Left cardiac atrium (tissue), 4 donors: ENCODE data around the gene FAM111B. TPM values are rescaled to one million over a fixed set of nuclear protein-coding genes. Genes with fewer than 3 reads are reported as not detected.
"Not testable (repeated sequence)": the region's sequence is repeated elsewhere in the genome, so short reads cannot be mapped to it uniquely, and the experiment has no call there.

ENCODE experiments used
- ATAC-seq, 2 donors: fragments of 200-7000 bp; cut with Tn5 transposase; one replicate each; pipeline ENCODE4 v1.9.1; 2020; ENCODE audit warnings: mild to moderate bottlenecking in 2 of 2, moderate library complexity in 2 of 2
- DNase-seq: peaks from one replicate; pipeline ENCODE4 v3.0.0-alpha.2; 2020
- intact Hi-C, 2 donors: fragments of 100-400 bp; cut with DNase I; formaldehyde crosslinking; loops; one replicate each; pipeline versions ENCODE4 v1.14.1 to v1.15.1; 2022 to 2023
- long read RNA-seq: library from polyadenylated mRNA; unstranded; transcript quantifications from one replicate; pipeline ENCODE4 v2.0.0, GENCODE V29; 2021
- total RNA-seq, 2 donors: library from RNA; stranded (reverse); fragmentation: NEBNext Ultra II Directional; extraction: Animal tissue kit (Norgen Biotek cat#: 25700); gene quantifications; one replicate each; pipeline ENCODE4 v1.2.1, GENCODE V29; 2021
- donor health status: DM: no; HTN: yes; CAD: no.
- donor health status: DM: no; HTN: yes; CAD: no; lungs with severe emphysema.
- donor health status: DM: yes; HTN: yes; CAD: no.
- donor health status: Dilated cardiomyopathy.

FAM111B gene, protein sequence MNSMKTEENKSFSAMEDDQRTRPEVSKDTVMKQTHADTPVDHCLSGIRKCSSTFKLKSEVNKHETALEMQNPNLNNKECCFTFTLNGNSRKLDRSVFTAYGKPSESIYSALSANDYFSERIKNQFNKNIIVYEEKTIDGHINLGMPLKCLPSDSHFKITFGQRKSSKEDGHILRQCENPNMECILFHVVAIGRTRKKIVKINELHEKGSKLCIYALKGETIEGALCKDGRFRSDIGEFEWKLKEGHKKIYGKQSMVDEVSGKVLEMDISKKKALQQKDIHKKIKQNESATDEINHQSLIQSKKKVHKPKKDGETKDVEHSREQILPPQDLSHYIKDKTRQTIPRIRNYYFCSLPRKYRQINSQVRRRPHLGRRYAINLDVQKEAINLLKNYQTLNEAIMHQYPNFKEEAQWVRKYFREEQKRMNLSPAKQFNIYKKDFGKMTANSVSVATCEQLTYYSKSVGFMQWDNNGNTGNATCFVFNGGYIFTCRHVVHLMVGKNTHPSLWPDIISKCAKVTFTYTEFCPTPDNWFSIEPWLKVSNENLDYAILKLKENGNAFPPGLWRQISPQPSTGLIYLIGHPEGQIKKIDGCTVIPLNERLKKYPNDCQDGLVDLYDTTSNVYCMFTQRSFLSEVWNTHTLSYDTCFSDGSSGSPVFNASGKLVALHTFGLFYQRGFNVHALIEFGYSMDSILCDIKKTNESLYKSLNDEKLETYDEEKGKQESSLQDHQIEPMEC
- 1 to 10 TPM in 1 of 2 donors, under 1 TPM in 1; 0.92 to 2.9 TPM for total RNA-seq
- long read RNA-seq = 0 reads

DNA sequence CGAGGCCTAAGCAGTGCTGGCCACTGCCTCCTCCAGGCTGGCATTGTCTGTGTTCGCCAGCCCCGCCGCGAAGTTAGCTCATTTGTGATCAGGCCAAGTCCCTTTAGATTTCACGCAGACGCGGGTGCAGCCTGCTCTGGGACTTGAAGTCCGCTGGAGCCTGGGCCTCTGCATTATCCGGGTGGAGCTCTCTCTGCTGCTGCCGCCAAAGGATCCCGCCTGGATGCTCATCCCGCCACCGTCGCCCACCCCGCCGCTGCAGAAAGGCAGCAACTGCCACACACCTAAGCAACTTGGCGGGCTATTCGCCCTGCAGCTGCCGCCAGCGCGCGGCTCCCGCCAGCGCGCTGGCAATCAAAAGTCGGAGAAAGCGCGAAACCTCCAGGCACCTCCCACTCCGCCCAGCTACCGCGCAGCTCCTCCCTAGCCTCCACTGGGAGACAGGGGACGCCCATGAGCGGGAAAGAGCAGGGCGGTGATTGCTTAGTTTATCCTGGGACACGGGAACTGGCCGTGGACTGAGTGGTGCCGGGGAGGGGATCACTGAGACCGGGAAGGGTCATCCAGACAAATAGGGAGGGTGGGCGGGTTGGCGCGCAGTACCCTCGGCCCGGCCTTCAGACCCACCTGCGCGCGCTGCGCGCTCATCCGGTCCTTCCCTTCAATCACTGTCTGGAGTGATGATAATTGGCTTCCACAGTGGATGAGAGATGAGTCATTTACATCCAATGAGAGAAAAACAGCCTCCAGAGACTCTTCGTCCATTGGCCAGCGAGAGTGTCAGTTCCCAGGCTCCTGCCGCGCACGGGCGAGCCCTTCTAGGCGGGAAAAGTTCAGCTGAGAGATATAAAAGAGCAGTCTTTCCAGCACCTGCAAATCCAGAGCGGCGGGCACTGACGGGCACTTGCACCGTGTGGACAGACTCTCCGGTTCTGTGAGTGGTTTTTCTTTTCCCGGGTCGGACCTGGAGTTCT is at the start of gene FAM111B:
Gene FAM111B (plus strand): TSS at position 875 of the 974 bp plus-strand sequence. CDS start 2,389 bp downstream, outside the sequence.
- peak; percentile 88 for DNase-seq
- ATAC-seq = peak; percentile 97 to 99
- intact Hi-C loops = no loop called here

GRCh38 chr11:59058120-59059033 is 48.7 kb upstream of the FAM111B start:
- DNase-seq = peak; percentile 60
- ATAC-seq = peak; percentile 87 to 95
- intact Hi-C loops = loop anchor here in 1 of 2 donors (5.0 kb wide), 1 partner anchor 101 kb away; no protein-coding TSS in a partner anchor

- DNase-seq, intact Hi-C loops, ATAC-seq: not testable (repeated sequence)
Observed at GRCh38 chr11:59060096-59060495, 46.9 kb upstream of the FAM111B start.

GRCh38 chr11:59062602-59063529 is 44.2 kb upstream of the FAM111B start:
- ATAC-seq = no peak

DNA sequence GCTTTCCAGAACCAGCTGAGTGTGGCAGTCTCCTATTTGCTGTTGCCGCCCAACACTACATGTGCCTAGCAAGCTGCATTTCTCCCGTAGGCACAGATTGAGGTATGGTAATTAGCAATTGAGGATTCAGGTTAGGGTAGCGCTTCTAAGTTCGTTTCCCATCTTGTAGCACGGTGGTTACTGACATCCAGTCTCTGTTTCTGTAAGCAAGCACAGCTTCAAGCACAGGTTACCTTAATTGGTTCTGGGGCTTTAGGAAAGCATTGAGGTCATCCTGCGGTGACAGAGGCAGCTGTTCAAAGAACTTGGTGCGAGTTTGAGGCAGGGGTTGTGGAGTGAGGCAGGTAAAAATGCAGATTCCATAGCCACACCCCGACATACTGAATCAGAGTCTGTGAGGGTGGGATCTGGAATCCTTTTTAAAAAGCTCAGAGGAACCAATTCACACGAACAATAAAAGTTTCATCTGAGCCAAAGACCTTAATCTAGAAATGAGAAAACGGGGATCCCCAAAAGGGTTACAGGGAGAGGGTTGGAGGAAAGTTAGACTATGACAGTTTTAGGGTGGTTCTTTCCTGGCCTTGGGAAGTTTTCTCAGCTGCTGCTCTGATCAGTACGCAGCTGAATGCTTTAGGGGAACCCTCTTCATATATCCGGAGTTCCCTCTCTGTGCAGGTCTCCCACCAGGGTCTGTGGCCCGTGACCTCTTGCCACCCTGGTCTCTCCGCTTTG is 42.9 kb upstream of the FAM111B start:
- ATAC-seq, intact Hi-C loops, DNase-seq: not testable (repeated sequence)

More at GRCh38 chr11:59062602-59063529, 44.2 kb upstream of the FAM111B start:
- intact Hi-C loops = no loop called here
- no peak for DNase-seq

DNA sequence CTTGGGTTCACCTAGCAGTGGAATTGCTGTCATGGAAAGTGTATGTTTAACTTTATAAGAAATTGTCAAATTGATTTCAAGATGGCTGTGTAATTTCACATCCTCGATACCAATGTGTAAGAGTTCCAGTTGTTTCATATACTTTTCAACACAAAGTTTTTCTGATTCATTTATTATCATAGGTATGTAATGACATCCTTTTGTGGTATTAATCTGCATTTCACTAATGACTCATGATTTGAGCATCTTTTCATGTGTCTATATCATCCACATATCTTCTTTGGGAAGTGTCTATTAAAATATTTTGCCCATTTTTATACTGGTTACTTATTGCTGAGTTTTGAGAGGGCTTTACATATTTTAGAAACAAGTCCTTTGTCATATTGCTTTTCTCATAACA is 38.0 kb upstream of the FAM111B start:
- intact Hi-C loops = no loop called here
- DNase-seq = no peak
- ATAC-seq = no peak

DNA sequence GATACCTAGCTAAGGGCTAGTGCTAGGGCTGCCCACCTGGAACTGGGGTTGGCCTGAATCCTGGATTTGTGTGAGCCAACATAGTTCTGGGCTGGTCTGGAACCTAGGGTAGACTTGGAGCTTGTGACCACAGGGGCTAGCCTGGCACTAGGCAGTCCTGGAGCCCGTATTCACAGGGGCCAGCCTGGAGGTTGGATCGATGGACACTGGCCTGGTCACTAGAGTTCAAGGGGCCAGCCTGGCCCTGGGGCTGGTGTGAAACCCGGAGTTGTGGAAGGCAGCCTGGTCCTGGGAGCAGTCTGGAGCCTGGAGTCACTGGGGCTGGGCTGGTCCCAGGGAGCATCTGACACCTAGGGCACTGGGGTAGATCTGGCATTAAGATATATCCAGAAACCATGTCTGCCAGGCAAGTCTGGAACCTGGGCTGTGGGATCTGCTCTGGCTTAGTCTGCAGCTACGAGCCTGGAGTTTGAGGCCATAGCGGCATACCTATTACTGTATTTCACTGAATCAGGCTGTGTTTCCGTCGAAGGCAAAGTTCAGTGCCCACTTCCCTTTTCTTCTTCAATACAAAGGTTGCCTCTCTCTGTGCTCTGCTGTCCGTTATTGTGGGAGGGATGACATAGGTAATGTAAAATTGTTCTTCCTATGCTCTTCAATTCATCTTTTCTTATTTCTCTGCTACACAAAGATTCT is 30.0 kb upstream of the FAM111B start:
- ATAC-seq (no peak), DNase-seq (no peak)
- intact Hi-C loops = no loop called here

DNA sequence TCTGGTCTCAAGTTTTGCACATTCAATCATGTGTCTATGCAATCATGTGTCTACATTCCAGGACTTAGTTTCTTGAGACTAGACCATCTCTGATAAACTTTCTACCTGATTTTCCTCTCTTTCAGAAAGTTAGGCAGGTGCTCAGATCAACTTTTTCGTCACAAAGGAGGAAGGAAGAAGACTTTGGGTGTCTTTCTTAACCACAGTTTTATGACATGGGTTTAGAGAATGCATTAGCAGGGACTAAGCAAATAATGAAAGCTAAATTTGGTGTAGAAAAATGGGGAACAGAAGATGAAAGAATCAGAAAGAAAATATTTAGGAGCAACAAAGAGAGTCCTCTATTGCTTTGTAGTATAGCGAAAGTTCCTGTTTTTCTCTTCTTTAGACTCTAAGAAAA is 28.6 kb upstream of the FAM111B start:
- ATAC-seq = no peak
- DNase-seq = no peak
- intact Hi-C loops = no loop called here

DNA sequence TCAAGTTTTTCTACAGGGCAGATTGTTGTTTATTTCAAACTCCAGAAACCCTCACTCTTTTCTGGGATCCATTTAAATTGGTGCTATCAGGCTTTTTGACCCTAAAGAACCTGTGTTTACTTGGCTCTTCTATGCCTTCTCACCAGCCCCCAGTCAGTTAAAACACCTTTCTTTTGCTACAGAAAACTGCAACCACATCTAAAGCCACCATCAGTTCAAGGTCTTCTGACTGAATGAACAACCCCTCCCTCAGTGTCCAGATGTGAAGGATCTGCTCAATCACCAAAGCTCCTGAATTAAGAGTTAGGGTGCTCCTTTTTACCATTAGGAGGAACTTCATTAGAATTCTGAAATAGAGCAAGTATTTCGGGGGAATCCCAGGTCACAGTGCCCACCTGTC is 28.0 kb upstream of the FAM111B start:
- ATAC-seq (no peak), DNase-seq (no peak)
- intact Hi-C loops = no loop called here

- intact Hi-C loops = not testable (repeated sequence)
Observed at GRCh38 chr11:59080421-59080820, 26.6 kb upstream of the FAM111B start.

GRCh38 chr11:59081430-59082020 is 25.5 kb upstream of the FAM111B start:
- intact Hi-C loops, ATAC-seq, DNase-seq: not testable (repeated sequence)

More at GRCh38 chr11:59080421-59080820, 26.6 kb upstream of the FAM111B start:
- ATAC-seq, DNase-seq: not testable (repeated sequence)

- DNase-seq, ATAC-seq, intact Hi-C loops: not testable (repeated sequence)
Observed at GRCh38 chr11:59086007-59086406, 21.0 kb upstream of the FAM111B start, which contains the start of gene GLYATL1B. Gene GLYATL1B, plus strand, starts transcription at chr11:59086307. Its CDS starts 0 bp downstream, at chr11:59086307.

- intact Hi-C loops = no loop called here
- ATAC-seq (no peak), DNase-seq (no peak)
Observed at GRCh38 chr11:59088162-59088561, 18.9 kb upstream of the FAM111B start.

GRCh38 chr11:59093576-59093975 is 13.5 kb upstream of the FAM111B start:
- intact Hi-C loops, ATAC-seq, DNase-seq: not testable (repeated sequence)

DNA sequence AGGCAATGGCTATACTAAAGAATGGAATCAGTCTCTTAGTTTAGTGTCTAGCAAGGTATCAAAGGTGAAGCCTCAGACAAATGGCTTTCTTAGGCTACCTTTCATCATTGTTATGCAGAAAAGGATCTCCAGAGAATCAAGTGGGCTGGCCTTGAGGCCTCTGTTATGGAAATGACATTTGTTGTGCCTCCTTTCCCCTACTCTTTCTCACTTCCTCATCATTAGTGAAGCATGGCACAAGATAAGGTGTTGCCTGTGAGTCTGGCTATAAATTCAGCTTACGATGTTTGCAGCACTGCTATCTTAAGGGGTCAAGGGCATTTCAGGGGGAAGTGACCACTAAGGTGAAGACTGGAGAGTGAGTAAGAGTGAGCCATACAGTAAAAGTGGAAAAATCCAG is 11.8 kb upstream of the FAM111B start:
- intact Hi-C loops = loop anchor here in 1 of 2 donors (5.0 kb wide), 1 partner anchor 42 kb away; no protein-coding TSS in a partner anchor
- not testable (repeated sequence) for DNase-seq, ATAC-seq
